K562 (cell line): ENCODE results near the gene CHD5. TPM values are rescaled to one million over a fixed set of nuclear protein-coding genes. Genes with fewer than 3 reads are reported as not detected.

Experiments
- ATF4 ChIP-seq: fragments of 450-650 bp; formaldehyde crosslinking; IDR thresholded peaks from 2 replicates; pipeline ENCODE4 v1.4.0; 2022; ENCODE audit warnings: mild to moderate bottlenecking, moderate library complexity
- POLR2AphosphoS2 ChIP-seq: IDR thresholded peaks from 2 replicates; pipeline ENCODE4 v1.6.1; 2012; ENCODE audit warnings: low read length, improper control_type of control experiment
- PTBP1 ChIP-seq: fragments of 200-400 bp; formaldehyde crosslinking; IDR thresholded peaks from 2 replicates; pipeline ENCODE4 v1.6.1; 2017; ENCODE audit warnings: low read depth, low read length
- STAT5A ChIP-seq: IDR thresholded peaks from 2 replicates; pipeline ENCODE4 v1.6.1; 2012; ENCODE audit warnings: low read length, inconsistent platforms, borderline replicate concordance
- THRB ChIP-seq: fragments of 450-650 bp; formaldehyde crosslinking; conservative IDR thresholded peaks from 2 replicates; pipeline ENCODE4 v1.4.0; 2022; ENCODE audit warnings: mild to moderate bottlenecking, missing genetic modification characterization
- polyA plus RNA-seq, 8 experiments: library from polyadenylated mRNA; depleted of rRNA in 4 of 8; stranded (reverse) in 5 of 8; unstranded in 3 of 8; fragments of >200 nt; fragmentation: Nextera tagmentation in 2 of 8; fragmentation: Illumina TruSeq in 1 of 8; extraction: Ambion mirVana in 2 of 8; extraction: Trizol in 1 of 8; gene quantifications; 2 replicates each; pipeline versions ENCODE4 v1.2.1 to v1.2.3, GENCODE V29; 2011 to 2014; ENCODE audit warnings: inconsistent platforms in 1 of 8, missing spikeins in 1 of 8
- total RNA-seq, 7 experiments: library from RNA; depleted of rRNA in 6 of 7; stranded (reverse); fragments of >200 nt in 6 of 7; fragmentation: Illumina TruSeq in 2 of 7; extraction: Trizol in 2 of 7; gene quantifications; 2 replicates each; pipeline versions ENCODE4 v1.2.1 to v1.2.3, GENCODE V29; 2011 to 2021; ENCODE audit warnings: low replicate concordance in 1 of 7
- TF ChIP-seq, protein P1 (sequence below): sonication (generic); IDR thresholded peaks from 2 replicates; pipeline ENCODE4 v1.6.1; 2016

CHD5 gene
- total and polyA plus RNA-seq, 9 of the 15 experiments (the other 6 are each of a cell fraction or from before 2014, with no cell fraction given), result 0.03 to 0.52 (median 0.11) TPM; not detected in 2

GRCh38 chr1:6184083-6184783 lies 4.1 kb upstream of the CHD5 start (continued):
- TF ChIP-seq STAT5A (0 out of 2 replicates have a peak, but pooled peaks have one; percentile 10), THRB (CRISPR knock-in tag) (peak; percentile 33; the same call in 1 of the 2 replicates), POLR2AphosphoS2 (peak; percentile 79; the same call in 1 of the 2 replicates), ATF4 (CRISPR knock-in tag) (no peak), PTBP1 (0 out of 2 replicates have a peak, but pooled peaks have one; percentile 29)
- TF ChIP-seq, protein P1, sequence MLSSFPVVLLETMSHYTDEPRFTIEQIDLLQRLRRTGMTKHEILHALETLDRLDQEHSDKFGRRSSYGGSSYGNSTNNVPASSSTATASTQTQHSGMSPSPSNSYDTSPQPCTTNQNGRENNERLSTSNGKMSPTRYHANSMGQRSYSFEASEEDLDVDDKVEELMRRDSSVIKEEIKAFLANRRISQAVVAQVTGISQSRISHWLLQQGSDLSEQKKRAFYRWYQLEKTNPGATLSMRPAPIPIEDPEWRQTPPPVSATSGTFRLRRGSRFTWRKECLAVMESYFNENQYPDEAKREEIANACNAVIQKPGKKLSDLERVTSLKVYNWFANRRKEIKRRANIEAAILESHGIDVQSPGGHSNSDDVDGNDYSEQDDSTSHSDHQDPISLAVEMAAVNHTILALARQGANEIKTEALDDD, result no peak
